PC-9 (cell line): Measurements from ENCODE around the gene ACBD6. TPM values are rescaled to one million over a fixed set of nuclear protein-coding genes. Genes with fewer than 3 reads are reported as not detected.

Experiments used
- BruUV-seq: library from RNA; stranded (reverse); fragments of 400-500 nt; replicated peaks from 2 replicates; lab custom pipeline; 2021; lab: Mats Ljungman, UMichigan
- CTCF ChIA-PET: fragments of 300-600 bp; sonication (Branson Sonifier 250); formaldehyde crosslinking; loops from one replicate; lab custom pipeline; 2022; ENCODE audit warnings: antibody characterized with exemption; lab: Charles Lee
- POLR2A ChIA-PET: fragments of 300-600 bp; sonication (Branson Sonifier 250); formaldehyde crosslinking; loops from one replicate; lab custom pipeline; 2022; ENCODE audit warnings: antibody characterized with exemption; ENCODE audit not compliant: unreplicated experiment; lab: Charles Lee
- DNase-seq, 2 experiments: peaks; one replicate each; pipeline versions ENCODE4 v3.0.0 to v3.0.0-alpha.2; 2015 to 2022; ENCODE audit warnings: mixed read lengths in 1 of 2
- H2AFZ ChIP-seq: fragments of 200-600 bp; sonication (generic); 2 replicates; pipeline ENCODE4 v1.8.1; 2017; ENCODE audit warnings: antibody characterized with exemption
- H3F3A ChIP-seq: fragments of 200-600 bp; sonication (generic); 2 replicates; pipeline ENCODE4 v1.8.1; 2017; ENCODE audit warnings: antibody characterized with exemption, mild to moderate bottlenecking, low read depth; ENCODE audit not compliant: insufficient read depth
- H3K27ac ChIP-seq: fragments of 200-600 bp; sonication (generic); 2 replicates; pipeline ENCODE4 v1.6.1; 2016; ENCODE audit warnings: mixed run types
- H3K27me3 ChIP-seq: fragments of 200-600 bp; sonication (generic); 2 replicates; pipeline ENCODE4 v1.6.1; 2016; ENCODE audit warnings: low read depth, mixed run types; ENCODE audit not compliant: insufficient read depth
- H3K36me3 ChIP-seq: fragments of 200-600 bp; sonication (generic); 2 replicates; pipeline ENCODE4 v1.6.1; 2016; ENCODE audit warnings: low read depth, mixed run types
- H3K4me1 ChIP-seq: fragments of 200-600 bp; sonication (generic); replicated peaks from 2 replicates; pipeline ENCODE4 v1.6.1; 2016; ENCODE audit warnings: mixed run types; ENCODE audit not compliant: insufficient read depth
- H3K4me2 ChIP-seq: fragments of 200-600 bp; sonication (generic); 2 replicates; pipeline ENCODE4 v1.6.1; 2017; ENCODE audit warnings: mixed run types
- H3K4me3 ChIP-seq: fragments of 200-600 bp; sonication (generic); 2 replicates; pipeline ENCODE4 v1.6.1; 2016; ENCODE audit warnings: mixed run types
- H3K79me2 ChIP-seq: fragments of 200-600 bp; sonication (generic); 2 replicates; pipeline ENCODE4 v1.6.1; 2017; ENCODE audit warnings: low read depth, mixed run types
- H3K9me2 ChIP-seq: fragments of 200-600 bp; sonication (generic); 2 replicates; pipeline ENCODE4 v1.8.1; 2017; ENCODE audit warnings: mild to moderate bottlenecking; ENCODE audit not compliant: insufficient read depth
- H3K9me3 ChIP-seq: fragments of 200-600 bp; sonication (generic); 2 replicates; pipeline ENCODE4 v1.8.1; 2016; ENCODE audit warnings: low read depth; ENCODE audit not compliant: insufficient read depth
- H4K20me1 ChIP-seq: fragments of 200-600 bp; sonication (generic); 2 replicates; pipeline ENCODE4 v1.8.1; 2017; ENCODE audit not compliant: insufficient read depth
- EZH2 ChIP-seq: fragments of 200-600 bp; sonication (generic); IDR thresholded peaks from 2 replicates; pipeline ENCODE4 v1.8.0; 2017; ENCODE audit warnings: antibody characterized with exemption, low read depth
- intact Hi-C: fragments of 100-400 bp; cut with micrococcal nuclease; formaldehyde crosslinking; loops from one replicate; pipeline ENCODE4 v1.10.0; 2022; ENCODE audit not compliant: unreplicated experiment
- total RNA-seq: library from RNA; stranded (reverse); gene quantifications from 2 replicates; pipeline ENCODE4 v1.2.3, GENCODE V29; 2021
- TF ChIP-seq, protein P1 (sequence below): fragments of 200-600 bp; sonication (generic); conservative IDR thresholded peaks from 2 replicates; pipeline ENCODE4 v1.6.1; 2017; ENCODE audit warnings: mixed run types, antibody characterized with exemption, mild to moderate bottlenecking, moderate library complexity

ACBD6 gene
- total RNA-seq, 1 experiment from 2014 or later, result 61.0 TPM

GRCh38 chr1:180247580-180247979 is 254.8 kb downstream of the ACBD6 start:
- no peaks in the 10 kb centered on the region for H3K9me3 ChIP-seq
- intact Hi-C loops, result no loop called here
- ChIA-PET CTCF (interaction anchor here (0.6 kb wide), 1 partner anchor 41 kb away, joined by 3 read pairs; no protein-coding TSS in a partner anchor), POLR2A (no interaction called here)
- peaks cover 17% of the 10 kb centered on the region for H3K4me1 ChIP-seq
- H3K27me3 ChIP-seq, result no peaks in the 10 kb centered on the region
- no peaks in the 10 kb centered on the region; the same call in 1 of the 2 replicates for H4K20me1 ChIP-seq
- H3K27ac ChIP-seq, result peak overlapping the region; percentile 56; the same call in 1 of the 2 replicates
- H3F3A ChIP-seq, result peaks cover 16% of the 10 kb centered on the region
- H3K9me2 ChIP-seq, result no peaks in the 10 kb centered on the region
- DNase-seq, result no peak
- peak overlapping the region; percentile 37; the same call in 1 of the 2 replicates for H3K4me2 ChIP-seq
- no peak overlapping the region for H3K4me3 ChIP-seq
- H2AFZ ChIP-seq, result no peak overlapping the region
- BruUV-seq, result no TSS peak
- TF ChIP-seq EZH2, result no peak
- H3K36me3 ChIP-seq, result no peaks in the 10 kb centered on the region
- no peaks in the 10 kb centered on the region for H3K79me2 ChIP-seq

GRCh38 chr1:180247061-180247460 is 255.3 kb downstream of the ACBD6 start:
- Histone ChIP-seq H3K27me3 (no peaks in the 10 kb centered on the region), H3F3A (peaks cover 16% of the 10 kb centered on the region), H3K4me2 (peak overlapping the region; percentile 37; the same call in 1 of the 2 replicates), H3K36me3 (no peaks in the 10 kb centered on the region), H3K79me2 (no peaks in the 10 kb centered on the region), H3K9me3 (no peaks in the 10 kb centered on the region), H3K9me2 (no peaks in the 10 kb centered on the region), H2AFZ (peak overlapping the region; percentile 60; the same call in 1 of the 2 replicates), H3K4me1 (peaks cover 17% of the 10 kb centered on the region), H4K20me1 (no peaks in the 10 kb centered on the region; the same call in 1 of the 2 replicates), H3K4me3 (no peak overlapping the region), H3K27ac (peak overlapping the region; percentile 56)
- peak in 1 of 2 experiments; percentile 73 for DNase-seq
- ChIA-PET CTCF (no interaction called here), POLR2A (no interaction called here)
- intact Hi-C loops, result no loop called here
- no TSS peak for BruUV-seq
- TF ChIP-seq, protein P1, sequence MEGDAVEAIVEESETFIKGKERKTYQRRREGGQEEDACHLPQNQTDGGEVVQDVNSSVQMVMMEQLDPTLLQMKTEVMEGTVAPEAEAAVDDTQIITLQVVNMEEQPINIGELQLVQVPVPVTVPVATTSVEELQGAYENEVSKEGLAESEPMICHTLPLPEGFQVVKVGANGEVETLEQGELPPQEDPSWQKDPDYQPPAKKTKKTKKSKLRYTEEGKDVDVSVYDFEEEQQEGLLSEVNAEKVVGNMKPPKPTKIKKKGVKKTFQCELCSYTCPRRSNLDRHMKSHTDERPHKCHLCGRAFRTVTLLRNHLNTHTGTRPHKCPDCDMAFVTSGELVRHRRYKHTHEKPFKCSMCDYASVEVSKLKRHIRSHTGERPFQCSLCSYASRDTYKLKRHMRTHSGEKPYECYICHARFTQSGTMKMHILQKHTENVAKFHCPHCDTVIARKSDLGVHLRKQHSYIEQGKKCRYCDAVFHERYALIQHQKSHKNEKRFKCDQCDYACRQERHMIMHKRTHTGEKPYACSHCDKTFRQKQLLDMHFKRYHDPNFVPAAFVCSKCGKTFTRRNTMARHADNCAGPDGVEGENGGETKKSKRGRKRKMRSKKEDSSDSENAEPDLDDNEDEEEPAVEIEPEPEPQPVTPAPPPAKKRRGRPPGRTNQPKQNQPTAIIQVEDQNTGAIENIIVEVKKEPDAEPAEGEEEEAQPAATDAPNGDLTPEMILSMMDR, result no peak
- no peak for TF ChIP-seq EZH2

- H3K4me2 ChIP-seq, result peak overlapping the region; percentile 37; the same call in 1 of the 2 replicates
- no peak overlapping the region for H3K4me3 ChIP-seq
- intact Hi-C loops, result no loop called here
- BruUV-seq, result no TSS peak
- peaks cover 17% of the 10 kb centered on the region for H3K4me1 ChIP-seq
- H3K9me3 ChIP-seq, result no peaks in the 10 kb centered on the region
- DNase-seq, result no peak
- CTCF ChIA-PET, result no interaction called here
- peaks cover 16% of the 10 kb centered on the region for H3F3A ChIP-seq
- no peaks in the 10 kb centered on the region for H3K9me2 ChIP-seq
- H4K20me1 ChIP-seq, result no peaks in the 10 kb centered on the region; the same call in 1 of the 2 replicates
- H3K27ac ChIP-seq, result peak overlapping the region; percentile 56
- TF ChIP-seq EZH2, result no peak
- TF ChIP-seq, protein P1, result no peak
- POLR2A ChIA-PET, result no interaction called here
- H2AFZ ChIP-seq, result peak overlapping the region; percentile 60; the same call in 1 of the 2 replicates
- no peaks in the 10 kb centered on the region for H3K79me2 ChIP-seq
- no peaks in the 10 kb centered on the region for H3K27me3 ChIP-seq
- no peaks in the 10 kb centered on the region for H3K36me3 ChIP-seq
These were observed 255.8 kb downstream of the ACBD6 start for GRCh38 chr1:180246579-180246978.

DNA sequence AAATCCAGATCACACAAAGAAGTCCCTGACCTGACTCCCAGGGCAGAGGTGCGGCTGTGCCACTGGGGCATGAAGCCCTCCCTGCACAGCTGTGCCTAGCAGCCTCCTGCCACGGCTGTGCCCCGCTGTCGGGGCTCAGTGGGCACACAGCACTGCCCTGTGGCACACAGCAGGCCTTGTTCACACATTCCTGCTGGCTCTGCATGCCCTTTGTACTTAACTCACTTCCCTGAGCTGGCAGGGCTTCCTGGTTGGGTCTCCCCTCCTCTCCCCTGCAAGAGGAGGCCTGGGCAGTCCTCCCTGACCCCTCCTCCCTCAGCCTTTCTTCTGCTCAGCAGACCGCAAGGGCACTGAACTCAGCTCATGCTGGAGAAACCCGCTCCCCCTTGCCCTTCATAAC is 257.5 kb downstream of the ACBD6 start:
- no peak for DNase-seq
- peaks cover 17% of the 10 kb centered on the region for H3K4me1 ChIP-seq
- H3K9me3 ChIP-seq, result no peaks in the 10 kb centered on the region
- H3F3A ChIP-seq, result peaks cover 16% of the 10 kb centered on the region
- H2AFZ ChIP-seq, result no peak overlapping the region
- TF ChIP-seq, protein P1, result no peak
- no peak for TF ChIP-seq EZH2
- no peaks in the 10 kb centered on the region for H3K27me3 ChIP-seq
- ChIA-PET CTCF (no interaction called here), POLR2A (no interaction called here)
- H3K36me3 ChIP-seq, result no peaks in the 10 kb centered on the region
- BruUV-seq, result no TSS peak
- no peak overlapping the region for H3K4me2 ChIP-seq
- no peak overlapping the region for H3K27ac ChIP-seq
- no peaks in the 10 kb centered on the region for H4K20me1 ChIP-seq
- intact Hi-C loops, result no loop called here
- H3K79me2 ChIP-seq, result no peaks in the 10 kb centered on the region
- H3K4me3 ChIP-seq, result no peak overlapping the region
- no peaks in the 10 kb centered on the region for H3K9me2 ChIP-seq
